Endodermal cell (in vitro differentiated cells): ENCODE data around the gene KCNQ1. TPM values are rescaled to one million over a fixed set of nuclear protein-coding genes. Genes with fewer than 3 reads are reported as not detected.

Experiments
- DNase-seq: peaks from one replicate; pipeline ENCODE4 v3.0.0-alpha.2; 2017
- H3K27ac ChIP-seq: 2 replicates; pipeline ENCODE4 v1.5.1; 2013; ENCODE audit warnings: mild to moderate bottlenecking, low read depth, low read length, moderate library complexity
- H3K27me3 ChIP-seq: 2 replicates; pipeline ENCODE4 v1.6.1; 2013; ENCODE audit warnings: mild to moderate bottlenecking, low read length, moderate library complexity; ENCODE audit not compliant: insufficient read depth, control insufficient read depth, poor library complexity, severe bottlenecking
- H3K36me3 ChIP-seq: 2 replicates; pipeline ENCODE4 v1.7.0; 2013; ENCODE audit warnings: mild to moderate bottlenecking, low read length, moderate library complexity; ENCODE audit not compliant: control insufficient read depth, insufficient read depth
- H3K4me1 ChIP-seq: one replicate; pipeline ENCODE4 v1.7.0; 2013; ENCODE audit warnings: low read length; ENCODE audit not compliant: control insufficient read depth, insufficient read depth
- H3K4me3 ChIP-seq: 2 replicates; pipeline ENCODE4 v1.5.1; 2013; ENCODE audit warnings: mild to moderate bottlenecking, low read length, moderate library complexity
- H3K9ac ChIP-seq: 2 replicates; pipeline ENCODE4 v1.6.1; 2013; ENCODE audit warnings: mild to moderate bottlenecking, low read length, moderate library complexity; ENCODE audit not compliant: poor library complexity, severe bottlenecking; ENCODE audit errors: extremely low read depth
- H3K9me3 ChIP-seq: 2 replicates; pipeline ENCODE4 v1.6.1; 2013; ENCODE audit warnings: mild to moderate bottlenecking, low read length, moderate library complexity; ENCODE audit not compliant: control insufficient read depth
- H3K27ac Mint-ChIP-seq: 2 replicates; pipeline ENCODE4 v1.8.0; 2020; ENCODE audit warnings: mixed read lengths
- H3K27me3 Mint-ChIP-seq: 2 replicates; pipeline ENCODE4 v1.8.0; 2021; ENCODE audit warnings: mild to moderate bottlenecking, mixed read lengths; ENCODE audit not compliant: insufficient read depth
- H3K36me3 Mint-ChIP-seq: 2 replicates; pipeline ENCODE4 v1.8.0; 2020; ENCODE audit warnings: low read depth, mixed read lengths
- H3K4me1 Mint-ChIP-seq: 2 replicates; pipeline ENCODE4 v1.8.0; 2020; ENCODE audit warnings: mixed read lengths
- H3K4me3 Mint-ChIP-seq: 2 replicates; pipeline ENCODE4 v1.8.0; 2020; ENCODE audit warnings: mild to moderate bottlenecking, moderate library complexity, mixed read lengths
- H3K9me3 Mint-ChIP-seq: 2 replicates; pipeline ENCODE4 v1.8.0; 2020; ENCODE audit warnings: mild to moderate bottlenecking, mixed read lengths
- WGBS, 2 experiments: methylation state at CpG; one replicate each; pipeline versions ENCODE4 v1.1.5 to v1.1.7; 2013; ENCODE audit warnings: missing lambda C conversion rate in 2 of 2, mixed read lengths in 1 of 2; ENCODE audit not compliant: insufficient coverage in 1 of 2, insufficient read length in 1 of 2; 5-methylcytosine and 5-hydroxymethylcytosine counted together
- total RNA-seq, 2 donors: library from RNA; stranded (reverse); fragmentation: NEBNext Ultra II Directional in 1 of 2; extraction: Animal tissue kit (Norgen Biotek cat#: 25700) in 1 of 2; gene quantifications; 2 replicates in 1 of 2; 3 replicates in 1 of 2; pipeline ENCODE4 v1.2.1, GENCODE V29; 2021
- TF ChIP-seq, protein P1 (sequence below): fragments of 200-600 bp; sonication (generic); conservative IDR thresholded peaks from 2 replicates; pipeline ENCODE4 v1.5.0; 2021; ENCODE audit warnings: antibody characterized with exemption, mild to moderate bottlenecking

KCNQ1 gene
- total RNA-seq, 2 donors from 2014 or later: 1.8 to 3.5 TPM

DNA sequence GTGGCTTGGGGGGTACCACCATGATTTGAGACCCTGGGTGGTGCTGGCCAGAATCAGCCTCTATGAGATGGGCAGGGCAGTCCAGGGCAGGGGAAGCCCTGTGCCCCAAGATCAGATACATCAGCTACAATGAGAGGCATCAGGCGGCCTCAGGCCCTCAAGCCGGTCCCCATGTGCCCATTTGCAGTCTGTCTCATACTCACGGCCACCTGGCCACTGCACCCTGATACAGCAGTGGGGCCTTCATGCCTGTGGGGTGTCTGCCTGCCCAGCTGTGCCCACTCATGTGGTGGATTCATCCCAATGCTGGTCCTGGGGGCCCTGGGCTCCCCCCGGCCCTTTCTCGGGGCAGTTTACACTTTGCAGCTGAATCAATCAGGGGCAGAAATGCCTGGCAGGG is 297.4 kb downstream of the KCNQ1 start:
- Histone ChIP-seq H3K4me3 (no peak overlapping the region), H3K9ac (no peak overlapping the region), H3K4me1 (peaks cover 8% of the 10 kb centered on the region), H3K27ac (no peak overlapping the region), H3K27me3 (no peaks in the 10 kb centered on the region), H3K9me3 (no peaks in the 10 kb centered on the region), H3K36me3 (no peaks in the 10 kb centered on the region)
- Mint-ChIP-seq H3K27ac (no peak overlapping the region), H3K9me3 (no peaks in the 10 kb centered on the region), H3K27me3 (peaks cover 29% of the 10 kb centered on the region), H3K4me1 (peaks cover 17% of the 10 kb centered on the region), H3K36me3 (no peaks in the 10 kb centered on the region), H3K4me3 (no peak overlapping the region)
- no peak for DNase-seq
- TF ChIP-seq, protein P1, sequence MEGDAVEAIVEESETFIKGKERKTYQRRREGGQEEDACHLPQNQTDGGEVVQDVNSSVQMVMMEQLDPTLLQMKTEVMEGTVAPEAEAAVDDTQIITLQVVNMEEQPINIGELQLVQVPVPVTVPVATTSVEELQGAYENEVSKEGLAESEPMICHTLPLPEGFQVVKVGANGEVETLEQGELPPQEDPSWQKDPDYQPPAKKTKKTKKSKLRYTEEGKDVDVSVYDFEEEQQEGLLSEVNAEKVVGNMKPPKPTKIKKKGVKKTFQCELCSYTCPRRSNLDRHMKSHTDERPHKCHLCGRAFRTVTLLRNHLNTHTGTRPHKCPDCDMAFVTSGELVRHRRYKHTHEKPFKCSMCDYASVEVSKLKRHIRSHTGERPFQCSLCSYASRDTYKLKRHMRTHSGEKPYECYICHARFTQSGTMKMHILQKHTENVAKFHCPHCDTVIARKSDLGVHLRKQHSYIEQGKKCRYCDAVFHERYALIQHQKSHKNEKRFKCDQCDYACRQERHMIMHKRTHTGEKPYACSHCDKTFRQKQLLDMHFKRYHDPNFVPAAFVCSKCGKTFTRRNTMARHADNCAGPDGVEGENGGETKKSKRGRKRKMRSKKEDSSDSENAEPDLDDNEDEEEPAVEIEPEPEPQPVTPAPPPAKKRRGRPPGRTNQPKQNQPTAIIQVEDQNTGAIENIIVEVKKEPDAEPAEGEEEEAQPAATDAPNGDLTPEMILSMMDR: no peak
- 80 to 92% methylated on average over 4 to 5 of the region's 5 CpGs for WGBS, 2 experiments

DNA sequence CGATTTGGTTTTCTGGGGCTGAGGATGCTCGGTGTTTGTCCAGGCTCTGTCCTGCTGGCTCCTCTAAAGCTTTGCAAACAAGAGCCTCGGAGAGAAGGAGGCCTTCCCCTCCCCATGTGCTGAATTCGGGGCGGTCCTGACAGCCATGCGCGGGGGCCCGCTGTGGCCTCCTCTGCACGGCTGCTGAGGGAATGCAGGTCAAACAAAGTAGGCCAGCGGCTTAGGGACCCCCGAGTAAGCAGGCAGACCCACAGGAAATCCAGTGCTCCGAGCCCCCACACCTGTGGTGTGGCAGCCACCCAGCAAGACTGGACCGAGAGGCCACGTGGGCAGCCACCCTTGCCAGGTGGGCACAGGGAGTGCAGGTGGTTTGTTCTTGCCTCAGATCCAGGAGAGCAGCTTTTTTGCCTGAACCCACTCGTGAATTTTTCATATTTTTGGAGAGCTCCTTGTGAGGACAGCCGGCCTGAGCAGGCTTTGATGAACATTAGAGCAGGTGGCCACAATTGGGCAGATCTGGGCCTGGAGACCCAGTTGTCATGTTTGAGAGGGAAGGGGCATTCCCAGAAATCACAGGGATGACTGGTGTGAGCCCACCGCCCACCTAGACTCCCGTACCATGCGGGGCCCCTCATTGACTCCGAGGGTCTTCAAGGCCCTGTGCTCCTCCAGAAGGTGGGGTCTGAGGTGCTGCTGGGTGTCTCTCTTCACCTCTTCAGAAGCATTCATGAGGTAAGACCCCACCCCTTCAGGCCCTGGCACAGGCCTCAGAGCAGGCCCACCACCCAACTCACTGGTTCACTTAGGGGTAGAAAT is 298.0 kb downstream of the KCNQ1 start:
- Mint-ChIP-seq H3K27ac (no peak overlapping the region), H3K9me3 (no peaks in the 10 kb centered on the region), H3K4me1 (peaks cover 17% of the 10 kb centered on the region), H3K4me3 (no peak overlapping the region), H3K36me3 (no peaks in the 10 kb centered on the region), H3K27me3 (peaks cover 30% of the 10 kb centered on the region)
- TF ChIP-seq, protein P1: no peak
- H3K27me3 ChIP-seq: no peaks in the 10 kb centered on the region
- WGBS, 2 experiments: 85 to 94% methylated on average over 12 to 20 of the region's 20 CpGs
- no peak overlapping the region for H3K4me3 ChIP-seq
- H3K36me3 ChIP-seq: no peaks in the 10 kb centered on the region
- H3K9ac ChIP-seq: no peak overlapping the region
- no peak overlapping the region for H3K27ac ChIP-seq
- no peaks in the 10 kb centered on the region for H3K9me3 ChIP-seq
- peaks cover 8% of the 10 kb centered on the region for H3K4me1 ChIP-seq
- DNase-seq: no peak

DNA sequence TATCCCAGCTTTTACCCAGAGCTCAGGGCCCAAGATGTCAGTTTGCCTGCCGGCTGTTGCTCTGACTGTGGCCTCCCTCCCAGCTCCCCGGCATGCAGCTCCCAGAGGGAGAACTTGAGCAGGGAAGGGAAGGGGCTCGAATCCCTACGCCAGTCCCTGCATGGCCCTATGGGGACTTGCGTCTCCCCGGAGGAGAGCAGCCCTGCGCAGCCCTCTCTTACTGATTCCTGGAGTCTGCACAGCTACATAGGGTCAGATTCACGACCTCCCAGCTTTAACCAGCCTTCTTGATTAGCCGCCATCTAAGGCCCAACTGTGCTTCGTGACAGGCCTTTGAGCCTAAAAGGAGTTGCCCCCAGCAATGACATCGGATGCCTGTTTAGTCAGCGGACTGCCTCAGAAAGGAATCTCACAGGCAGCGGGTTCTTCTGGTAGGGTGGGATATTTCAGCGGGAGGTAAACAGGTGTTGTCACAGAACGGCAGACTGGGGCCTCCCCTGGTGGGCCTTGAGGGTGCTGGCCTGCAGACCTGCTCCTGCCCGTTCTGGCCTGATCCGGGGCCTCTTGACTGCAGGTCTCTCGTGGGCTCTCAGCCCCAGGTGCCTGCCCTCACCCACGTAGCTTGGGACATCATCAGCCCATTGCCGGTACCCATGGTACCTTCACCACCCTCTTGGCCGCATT is 298.8 kb downstream of the KCNQ1 start:
- no peaks in the 10 kb centered on the region for H3K36me3 Mint-ChIP-seq
- no peaks in the 10 kb centered on the region for H3K9me3 Mint-ChIP-seq
- H3K4me1 Mint-ChIP-seq: peaks cover 17% of the 10 kb centered on the region
- Histone ChIP-seq H3K36me3 (no peaks in the 10 kb centered on the region), H3K4me3 (no peak overlapping the region), H3K9ac (no peak overlapping the region), H3K4me1 (peaks cover 8% of the 10 kb centered on the region), H3K9me3 (no peaks in the 10 kb centered on the region), H3K27me3 (no peaks in the 10 kb centered on the region), H3K27ac (no peak overlapping the region)
- TF ChIP-seq, protein P1: peak; percentile 32
- no peak overlapping the region for H3K27ac Mint-ChIP-seq
- WGBS, 2 experiments: 90% methylated on average over 9 to 21 of the region's 21 CpGs
- no peak overlapping the region for H3K4me3 Mint-ChIP-seq
- H3K27me3 Mint-ChIP-seq: peaks cover 28% of the 10 kb centered on the region
- no peak for DNase-seq
